GM19395 (cell line): ENCODE results near the gene CASK.
"Not testable (repeated sequence)": the region's sequence is repeated elsewhere in the genome, so short reads cannot be mapped to it uniquely, and the experiment has no call there.

Experiments used
- ATAC-seq: cut with Tn5 transposase; IDR thresholded peaks from one replicate; pipeline ENCODE4 v1.9.1; 2021; ENCODE audit warnings: mild to moderate bottlenecking, moderate library complexity; ENCODE audit not compliant: unreplicated experiment

Gene CASK

DNA sequence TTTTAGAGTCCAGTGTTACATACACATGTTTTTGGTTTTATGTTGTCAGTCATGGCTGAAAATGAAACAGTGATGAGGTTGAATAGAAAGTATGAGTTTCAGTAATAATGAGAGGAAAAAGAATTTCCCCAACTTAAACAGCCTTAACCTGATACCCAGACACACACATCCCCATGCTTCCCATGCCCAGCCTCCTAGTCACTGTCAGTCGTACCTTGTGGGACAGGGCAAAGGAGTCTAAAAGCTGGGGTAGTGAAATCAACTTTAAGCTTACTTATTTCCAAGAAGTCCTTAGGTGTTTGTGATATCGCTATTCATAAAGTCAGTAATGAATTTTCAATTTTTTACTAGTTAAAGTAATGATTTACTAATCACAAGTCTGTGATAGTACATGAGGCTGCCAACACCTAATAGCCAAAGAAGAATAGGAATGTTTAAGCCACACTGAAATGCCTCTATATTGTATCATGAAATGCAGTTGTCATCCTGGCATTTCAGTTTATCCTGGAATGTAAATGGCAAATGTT, 258.9 kb downstream of the CASK start:
- ATAC-seq = peak; percentile 88

DNA sequence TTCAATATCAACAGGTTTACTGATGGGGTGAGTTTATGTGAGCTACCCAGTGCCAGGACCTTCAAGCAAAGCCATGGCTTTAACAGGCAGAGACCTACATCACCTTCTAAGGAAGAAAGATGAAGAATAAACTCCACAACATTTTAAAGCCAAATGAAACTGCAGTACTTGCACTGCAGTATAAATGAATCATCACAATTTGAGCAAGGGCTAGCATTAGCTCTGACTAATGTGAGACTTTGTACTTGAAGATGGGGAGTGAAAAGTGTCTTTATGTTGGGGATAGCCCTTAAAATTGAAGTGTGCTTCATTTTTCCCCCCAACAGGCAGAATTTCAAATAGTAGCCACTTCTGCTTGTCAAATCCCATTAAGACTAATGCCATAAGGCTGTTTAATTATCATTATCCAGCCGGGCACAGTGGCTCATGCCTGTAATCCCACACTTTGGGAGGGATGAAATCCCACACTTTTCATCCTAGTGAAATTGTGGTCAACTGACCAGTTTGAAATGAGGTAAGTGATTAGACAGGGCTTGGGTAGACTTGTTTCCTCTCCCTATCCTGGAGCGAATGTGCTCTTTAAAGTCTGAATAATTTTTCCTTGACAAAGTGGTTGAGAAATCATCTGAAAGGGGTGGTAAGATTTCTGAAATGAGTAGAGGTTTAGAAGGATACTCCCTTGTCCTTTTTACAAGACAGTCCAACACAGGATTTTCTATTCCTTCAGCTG, 261.8 kb downstream of the CASK start:
- ATAC-seq = no peak

DNA sequence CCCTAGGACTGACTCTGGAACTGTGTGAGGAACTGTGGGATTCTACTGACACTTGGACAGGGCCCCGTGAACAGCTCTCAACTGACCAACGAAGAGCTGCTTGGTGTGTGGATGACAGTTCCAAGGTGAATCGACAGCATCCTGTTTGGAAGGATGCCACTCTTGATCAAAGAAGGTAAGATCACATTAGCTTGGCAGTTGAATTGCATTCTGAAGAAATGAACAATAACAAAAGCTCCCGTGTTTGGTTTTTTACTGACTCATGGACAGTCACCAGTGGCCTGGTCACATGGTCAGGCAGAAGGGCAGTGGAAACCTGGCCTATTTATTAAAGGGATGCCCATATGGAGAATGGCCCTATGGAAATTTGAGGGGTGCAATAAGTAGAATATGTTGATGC, 267.7 kb downstream of the CASK start:
- no peak for ATAC-seq

DNA sequence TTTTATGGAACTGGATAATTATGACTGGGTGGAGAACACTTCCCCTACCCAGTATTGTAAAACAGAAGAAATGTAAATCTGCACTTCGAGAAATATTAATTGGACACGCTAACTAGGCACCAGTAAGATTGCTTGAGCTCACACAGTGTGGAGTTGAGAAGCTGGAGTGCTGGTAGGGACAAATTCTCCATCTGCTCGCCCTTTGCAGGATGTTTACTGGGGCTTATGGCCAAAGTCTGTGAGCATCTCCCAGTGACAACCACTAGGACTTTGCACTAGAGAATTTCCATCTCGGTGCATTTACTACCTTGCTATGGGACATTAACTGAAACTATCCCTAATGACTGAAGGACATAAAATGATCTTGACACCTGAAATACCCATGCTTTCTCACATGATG, 268.3 kb downstream of the CASK start:
- ATAC-seq = no peak

DNA sequence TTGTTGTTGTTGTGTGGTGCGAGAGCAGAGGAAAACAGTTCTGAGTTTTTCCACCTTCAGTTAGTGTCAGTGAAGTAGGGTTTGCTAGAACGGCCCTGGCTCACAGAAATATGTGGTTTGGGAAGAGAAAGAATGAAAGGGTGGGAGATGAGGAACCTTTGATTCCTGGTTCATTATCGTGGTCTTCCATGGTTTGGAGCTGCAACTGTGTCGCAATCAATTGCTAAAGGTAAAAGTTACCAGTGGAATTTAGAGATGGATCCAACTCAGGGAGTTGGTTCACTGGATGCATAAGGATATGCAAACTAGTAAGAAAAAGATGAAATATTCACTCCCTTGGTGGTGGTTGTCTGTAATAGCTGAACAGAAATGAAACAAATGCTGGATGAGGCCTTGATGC, 270.2 kb downstream of the CASK start:
- ATAC-seq = no peak

DNA sequence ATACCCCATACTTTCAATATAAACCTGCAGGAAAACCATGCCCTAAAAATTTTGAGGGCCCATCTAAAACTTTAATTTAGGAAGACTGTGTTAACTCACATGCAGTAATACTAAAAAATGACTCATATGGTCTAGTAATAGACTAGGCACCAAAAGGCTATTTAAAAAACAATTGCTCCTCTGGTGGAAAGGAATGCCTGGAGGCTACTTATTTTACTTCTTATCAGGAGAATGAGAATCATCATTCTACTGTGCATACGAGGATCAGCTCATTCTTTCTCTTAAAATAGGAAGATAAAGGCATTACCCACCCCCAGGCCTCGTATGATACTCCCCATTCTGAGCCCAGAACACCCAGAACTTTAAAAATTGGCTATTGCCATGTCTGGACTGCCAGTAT, 277.2 kb downstream of the CASK start:
- not testable (repeated sequence) for ATAC-seq

DNA sequence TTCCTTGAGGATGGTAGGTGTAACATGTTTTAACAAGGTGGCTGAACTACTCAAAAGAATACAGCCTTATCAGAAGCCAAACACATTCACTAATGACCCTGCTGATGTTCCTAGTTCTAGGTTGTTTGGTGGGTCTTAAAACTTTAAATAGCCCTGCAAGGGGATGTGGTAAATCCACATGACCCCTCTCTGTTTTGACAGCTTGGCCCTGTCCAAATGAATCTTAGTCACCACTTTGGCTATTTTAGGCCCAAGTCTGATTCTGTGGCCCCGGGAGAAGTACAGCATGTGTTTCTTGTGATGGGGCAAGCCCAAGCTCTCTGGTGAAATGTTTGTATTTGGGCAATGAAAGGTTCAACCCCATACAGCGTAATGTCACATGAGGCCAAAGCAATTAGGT, 289.1 kb downstream of the CASK start:
- ATAC-seq = no peak

DNA sequence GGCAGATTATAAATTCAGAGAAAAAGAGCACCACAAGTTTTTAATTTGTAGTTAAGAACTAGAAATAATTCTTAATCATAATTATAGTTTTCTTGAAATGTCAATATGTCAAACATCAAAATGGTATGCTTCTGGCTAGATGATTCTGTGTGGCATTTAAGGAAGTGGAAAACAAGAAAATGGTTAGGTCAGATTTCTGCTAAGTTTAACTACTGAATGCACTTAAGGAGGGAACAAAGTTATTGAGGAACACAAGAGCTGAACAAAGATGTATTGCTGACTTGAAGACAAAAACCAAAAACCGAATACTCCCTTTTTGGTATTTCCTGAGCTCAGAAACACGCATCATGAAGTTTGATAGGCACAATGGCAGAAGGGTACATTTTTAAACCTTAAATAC, 293.3 kb downstream of the CASK start:
- no peak for ATAC-seq

DNA sequence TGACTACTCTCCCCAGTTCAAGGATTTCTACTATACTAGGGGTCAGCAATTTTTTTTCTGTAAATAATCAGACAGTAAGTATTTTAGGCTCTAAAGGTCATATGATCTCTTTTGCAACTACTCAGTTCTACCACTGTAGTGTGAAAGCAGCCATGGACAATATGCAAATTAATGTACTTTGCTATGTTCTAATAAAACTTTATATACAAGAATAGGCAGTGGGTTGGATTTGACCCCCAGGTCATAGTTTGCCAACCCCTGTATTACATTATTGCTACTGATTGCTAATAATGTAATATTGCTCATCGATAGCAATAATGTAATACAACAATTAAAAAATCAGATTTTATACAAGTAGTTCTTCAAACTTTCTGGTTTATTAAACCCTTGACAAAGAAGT, 293.8 kb downstream of the CASK start:
- ATAC-seq = no peak

DNA sequence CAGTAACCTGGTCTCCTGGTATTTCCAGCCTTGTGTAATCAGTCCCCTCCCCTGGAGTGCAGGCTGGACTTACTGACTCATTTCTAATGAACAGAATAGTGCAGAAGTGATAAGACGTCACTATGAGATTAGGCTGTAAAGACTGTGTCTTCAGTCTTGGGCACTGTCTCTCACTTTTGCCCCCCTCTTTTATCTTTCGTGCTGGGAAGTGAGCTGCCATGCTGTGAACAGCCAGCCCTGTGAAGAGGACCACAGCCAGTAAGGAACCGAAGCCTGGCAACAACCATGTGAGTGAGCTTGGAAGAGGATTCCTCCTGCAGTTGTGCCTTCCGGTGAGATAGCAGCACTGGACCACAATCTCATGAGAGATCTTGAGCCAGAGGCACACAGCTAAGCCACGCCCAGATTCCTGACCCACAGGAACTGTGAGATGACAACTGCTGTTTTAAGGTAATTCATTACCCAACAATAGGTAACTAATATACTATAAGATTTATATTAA, 302.1 kb downstream of the CASK start:
- no peak for ATAC-seq

DNA sequence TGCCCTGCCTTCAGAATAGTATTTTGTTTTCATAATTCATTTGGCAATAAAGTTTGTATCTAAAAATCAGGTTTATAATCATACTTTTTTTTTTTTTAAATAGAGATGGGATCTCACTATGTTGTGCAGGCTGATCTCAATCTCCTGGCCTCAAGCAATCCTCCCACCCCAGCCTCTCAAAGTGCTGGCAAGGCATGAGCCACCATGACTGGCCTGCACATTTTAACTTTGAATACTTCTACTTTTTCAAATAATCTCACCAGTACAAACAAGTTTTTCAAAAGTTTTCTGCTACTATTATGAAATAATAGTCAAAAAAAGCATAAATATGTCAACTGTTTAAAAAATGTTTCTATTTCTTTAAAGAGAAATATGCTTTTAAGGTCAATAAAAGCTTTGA, 304.1 kb downstream of the CASK start:
- no peak for ATAC-seq

DNA sequence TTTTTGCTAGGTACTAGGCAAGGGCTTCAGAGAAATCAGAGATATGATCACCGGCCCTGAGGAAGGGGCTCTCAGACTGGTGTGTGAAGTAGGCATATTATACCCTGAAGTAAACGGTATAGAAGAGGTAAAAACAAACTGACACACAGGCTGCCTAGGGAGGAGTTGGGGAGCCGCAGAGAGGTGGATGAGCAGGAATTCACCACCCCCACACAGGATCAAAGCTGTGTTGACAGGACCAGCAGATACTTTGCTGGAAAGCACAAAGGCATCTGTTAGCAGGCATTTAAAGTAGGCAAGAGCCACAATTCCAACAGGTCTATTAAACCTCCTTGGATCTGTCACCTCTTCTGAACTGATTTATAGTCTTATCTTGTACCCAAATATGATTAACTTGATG, 306.4 kb downstream of the CASK start:
- ATAC-seq = no peak

DNA sequence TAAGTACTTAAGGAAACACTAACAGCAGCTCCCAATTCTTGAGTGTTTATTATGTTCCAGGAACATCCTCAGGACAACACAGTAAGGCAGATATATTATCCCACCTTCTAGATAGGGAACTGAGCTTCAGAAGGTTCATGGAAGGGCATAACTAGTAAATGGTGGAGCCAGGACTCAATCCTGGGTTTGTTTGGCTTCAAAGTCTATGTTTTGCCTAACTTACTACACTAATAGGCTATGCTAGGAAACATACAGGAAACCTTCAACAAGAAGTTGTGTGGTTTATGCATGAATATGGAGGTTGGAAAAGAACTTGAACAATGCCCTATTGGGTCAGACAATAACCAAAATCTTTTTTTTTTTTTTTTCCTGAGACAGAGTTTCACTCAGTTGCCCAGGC, 307.1 kb downstream of the CASK start:
- ATAC-seq = no peak

DNA sequence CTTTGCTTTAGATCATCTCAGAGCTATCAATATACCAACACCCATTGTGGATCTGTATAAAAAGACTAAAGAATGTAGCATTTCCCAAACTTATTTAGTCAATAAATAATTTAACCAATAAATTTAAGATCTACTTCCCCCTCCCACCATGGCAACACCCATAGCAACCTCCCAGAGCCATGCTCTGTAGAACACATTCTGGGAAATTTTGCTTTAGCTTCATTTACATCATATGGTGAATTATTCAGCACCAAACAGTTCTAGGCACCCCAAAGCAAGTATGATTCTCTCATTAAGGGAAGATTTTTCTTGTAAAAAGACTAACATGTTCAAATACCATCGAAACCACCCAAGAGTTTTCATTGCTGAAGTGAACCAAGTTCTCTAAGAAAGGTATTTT, 315.1 kb downstream of the CASK start:
- ATAC-seq = no peak

DNA sequence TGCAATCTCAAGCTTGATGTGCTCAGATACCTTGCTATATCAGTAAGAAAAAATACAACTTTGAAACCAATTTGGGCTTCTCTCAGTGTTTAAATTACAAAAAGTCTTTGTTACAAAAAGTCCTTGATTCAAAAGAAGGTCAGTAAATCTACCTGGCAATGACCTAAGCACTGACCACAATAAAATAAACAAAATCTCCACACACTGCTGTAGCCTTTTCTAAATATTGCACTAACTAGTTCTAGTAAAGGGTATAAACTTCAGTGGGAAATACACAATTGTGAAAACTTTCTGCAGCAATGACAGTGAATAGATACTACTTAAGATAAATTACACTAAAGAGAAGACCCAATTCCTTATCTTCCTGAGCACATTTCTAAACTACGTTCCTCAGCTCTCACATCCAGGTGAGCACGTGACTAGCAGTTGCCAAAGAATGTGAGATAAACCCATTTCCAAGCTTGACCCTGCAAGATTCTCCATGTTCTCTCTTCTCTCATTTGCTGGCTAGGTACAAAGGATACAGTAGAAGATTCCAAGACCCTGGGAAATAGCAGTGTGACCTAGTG, 316.0 kb downstream of the CASK start:
- no peak for ATAC-seq

DNA sequence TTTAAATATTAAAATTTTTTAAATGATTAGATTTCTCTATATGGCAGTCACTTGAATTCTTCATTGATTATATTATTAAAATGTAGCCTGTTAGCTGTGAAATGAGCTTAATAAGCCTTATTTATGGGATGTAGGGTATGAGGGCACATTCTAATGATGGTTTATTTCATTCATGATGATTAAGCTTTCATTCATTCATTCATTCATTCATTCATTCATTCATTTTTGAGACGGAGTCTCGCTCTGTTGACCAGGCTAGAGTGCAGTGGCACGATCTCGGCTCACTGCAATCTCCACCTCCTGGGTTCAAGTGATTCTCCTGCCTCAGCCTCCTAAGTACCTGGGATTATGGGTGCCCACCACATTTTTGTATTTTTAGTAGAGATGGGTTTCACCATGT, 317.3 kb downstream of the CASK start:
- ATAC-seq = not testable (repeated sequence)

DNA sequence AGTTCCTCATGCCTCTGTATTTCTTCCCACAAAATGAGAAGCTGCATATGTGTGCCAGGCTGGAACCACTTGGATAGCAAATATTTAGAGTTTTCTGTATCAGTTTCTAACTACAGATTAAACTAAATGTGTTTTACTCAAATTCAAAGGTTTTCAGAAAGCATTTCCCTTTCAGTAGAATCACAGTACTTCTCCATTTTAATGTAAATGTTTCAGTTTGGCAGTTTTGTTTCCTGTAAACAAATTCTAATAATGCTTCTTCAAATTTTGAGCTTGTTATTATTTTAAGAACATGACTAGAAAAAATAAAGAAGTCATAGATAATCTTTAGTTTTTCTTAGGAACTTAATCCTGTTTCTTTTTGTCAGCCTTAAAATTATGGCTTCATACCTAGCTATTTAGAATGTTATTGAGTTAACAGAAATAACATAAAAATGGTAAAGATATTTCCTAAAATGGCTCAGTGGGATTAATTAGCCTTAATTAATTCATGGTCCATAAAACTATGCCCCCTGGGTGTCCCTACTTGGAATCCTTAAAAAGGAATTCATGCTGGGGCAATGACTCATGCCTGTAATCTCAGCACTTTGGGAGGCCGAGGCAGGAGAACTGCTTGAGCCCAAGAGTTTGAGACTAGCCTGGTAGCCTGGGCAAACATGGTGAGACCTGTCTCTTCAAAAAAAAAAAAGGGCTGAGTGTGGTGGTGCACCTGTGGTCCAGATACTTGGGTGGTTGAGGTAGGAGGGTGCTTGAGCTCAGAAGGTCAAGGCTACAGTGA, 318.4 kb downstream of the CASK start:
- ATAC-seq = no peak

DNA sequence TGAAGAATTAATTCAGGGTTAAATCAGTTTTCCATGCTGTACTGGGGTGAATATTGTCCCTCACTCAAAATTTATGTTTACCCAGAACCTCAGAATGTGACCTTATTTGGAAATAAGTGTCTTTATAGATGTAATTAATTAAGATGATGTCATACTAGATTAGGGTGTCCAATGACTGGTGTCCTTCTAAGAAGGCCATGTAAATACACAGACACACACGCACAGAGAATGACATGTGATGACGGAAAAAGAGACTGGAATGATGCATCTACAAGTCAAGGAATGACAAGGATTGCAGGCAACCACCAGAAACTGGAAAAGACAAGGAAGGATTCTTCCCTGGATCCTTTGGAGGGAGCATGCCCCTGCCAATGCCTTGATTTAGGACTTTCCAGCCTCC, 319.2 kb downstream of the CASK start:
- no peak for ATAC-seq

DNA sequence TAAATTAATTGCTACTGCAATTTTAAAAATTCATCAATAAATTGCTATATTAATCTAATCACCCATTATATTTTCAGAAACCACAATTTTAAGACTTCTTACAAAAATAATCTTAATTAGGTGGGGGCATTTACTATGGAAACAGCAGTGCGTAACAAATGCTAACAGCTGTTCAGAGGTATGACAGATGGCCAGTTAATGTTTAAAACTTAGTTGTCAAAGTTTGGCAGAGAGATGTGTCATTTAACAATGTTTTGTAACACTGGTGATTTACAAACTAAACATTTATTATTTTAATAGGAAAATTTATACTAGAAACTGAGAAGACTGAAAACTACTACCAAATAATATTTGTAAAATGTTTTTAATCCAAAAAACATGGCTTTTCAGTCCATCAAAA, 319.8 kb downstream of the CASK start:
- ATAC-seq = no peak

DNA sequence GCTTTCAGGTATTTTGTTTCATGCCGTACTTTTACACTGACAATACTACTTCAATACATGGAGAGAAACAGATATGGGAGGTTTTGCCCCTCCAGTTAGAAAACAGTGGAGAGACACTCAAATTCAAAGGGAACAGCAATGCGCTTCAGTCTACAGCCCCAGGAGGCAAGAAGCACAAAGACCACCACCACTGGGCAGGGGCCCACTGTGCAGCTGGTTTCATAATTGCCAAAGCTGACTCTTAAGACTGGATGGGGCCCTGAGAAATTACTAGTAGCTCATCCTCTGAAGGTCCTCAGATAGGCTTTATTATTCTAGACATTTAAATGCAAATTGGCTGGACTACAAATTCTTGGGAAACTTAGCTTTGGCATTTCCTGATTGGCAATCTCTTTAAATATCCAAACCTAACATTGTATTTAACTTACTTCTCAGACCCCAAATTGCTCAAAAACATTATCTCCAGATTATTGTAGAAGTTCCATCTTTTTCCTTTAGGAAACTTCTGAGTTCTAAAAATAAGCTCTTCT, 320.5 kb downstream of the CASK start:
- no peak for ATAC-seq

DNA sequence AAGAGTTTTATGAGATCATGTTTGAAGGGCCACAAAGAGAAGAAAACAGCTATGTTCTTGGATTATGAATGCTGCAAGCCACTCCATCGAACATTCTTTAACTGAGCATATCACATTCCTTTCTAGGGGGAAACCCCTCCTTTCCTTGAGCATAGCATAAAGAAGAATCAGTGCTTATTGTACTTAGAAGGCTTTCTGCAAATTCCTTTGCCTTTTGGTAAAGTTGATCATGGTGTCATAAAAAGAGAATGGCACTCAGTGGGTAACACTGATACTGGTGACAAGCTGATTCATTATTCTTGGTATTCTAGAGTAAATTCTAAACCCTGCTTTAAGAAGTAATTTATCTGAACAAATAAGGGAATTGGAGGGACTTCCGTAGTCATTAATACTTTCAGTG, 323.1 kb downstream of the CASK start:
- no peak for ATAC-seq

DNA sequence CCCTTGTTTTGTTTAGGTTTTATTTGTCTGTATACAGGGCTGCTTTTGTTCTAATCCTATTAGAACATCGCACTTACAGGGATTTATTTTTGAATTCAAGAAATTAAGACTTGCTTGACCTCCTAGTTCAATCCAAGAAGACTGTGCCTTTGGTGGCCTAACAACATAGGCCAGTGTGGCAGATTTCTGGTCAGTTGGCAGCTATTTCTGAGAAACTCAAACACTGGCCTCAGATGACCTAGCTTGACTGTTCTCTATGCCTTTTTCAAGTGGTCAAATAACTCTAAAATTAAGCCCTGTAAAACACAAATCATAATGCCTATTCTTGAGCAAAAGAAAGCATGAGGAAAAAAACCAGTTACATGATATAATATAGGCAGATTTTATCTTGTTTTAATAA, 323.8 kb downstream of the CASK start:
- no peak for ATAC-seq
